ENCODE measurements around the gene MAGI2.

MAGI2 gene

DNA sequence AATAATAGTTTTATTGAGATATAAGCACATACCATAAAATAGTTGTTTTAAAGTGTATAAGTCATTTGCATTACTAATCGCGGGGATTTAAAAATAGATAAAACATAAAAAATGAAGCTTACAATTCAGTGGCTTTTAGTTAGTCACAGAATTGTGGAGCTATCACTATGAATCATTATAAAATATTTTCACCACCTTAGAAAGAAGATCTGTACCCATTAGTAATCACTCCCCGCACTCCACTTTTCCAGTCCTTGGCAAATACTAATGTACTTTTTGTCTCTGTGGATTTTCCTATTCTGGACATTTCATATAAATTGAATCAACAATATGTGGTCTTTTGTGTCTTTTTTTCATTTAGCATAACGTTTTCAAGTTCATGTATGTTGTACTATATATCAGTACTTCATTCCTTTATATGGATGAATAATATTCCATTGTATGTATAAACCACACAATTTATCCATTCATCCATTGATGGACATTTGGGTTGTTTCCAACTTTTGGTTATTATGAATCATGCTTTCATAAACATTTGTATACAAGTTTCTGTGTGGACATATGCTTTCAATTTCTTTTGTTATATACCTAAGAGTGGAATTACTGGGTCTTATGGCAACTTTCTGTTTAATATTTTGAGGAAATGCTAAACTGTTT lies 162.5 kb downstream of the MAGI2 start:
- Histone ChIP-seq H2BK15ac (ENCODE audit: low read length) (no peak overlapping the region), H3K18ac (ENCODE audit: low read length) (no peak overlapping the region), H3K9ac (ENCODE audit: low read depth, low read length, poor library complexity) (no peak overlapping the region), H2AK5ac (ENCODE audit: low read depth, low read length) (no peak overlapping the region), H2BK12ac (ENCODE audit: low read length) (no peak overlapping the region), H3K23ac (ENCODE audit: low read depth, low read length, poor library complexity) (no peak overlapping the region), H3K9me3 (replicated peaks in 1 of 2; ENCODE audit: control insufficient read depth in 2 of 2, insufficient read depth in 1 of 2, low read depth in 1 of 2, low read length in 2 of 2) (no peaks in the 10 kb centered on the region), H3K4me2 (ENCODE audit: insufficient read depth, low read length, poor library complexity, severe bottlenecking) (no peak overlapping the region), H3K14ac (ENCODE audit: low read length) (no peak overlapping the region), H3K79me1 (ENCODE audit: low read depth, low read length) (no peaks in the 10 kb centered on the region), H3K4me1 (ENCODE audit: control insufficient read depth in 2 of 2, insufficient read depth in 1 of 2, low read depth in 1 of 2, low read length in 2 of 2) (peaks cover 3 to 8% of the 10 kb centered on the region in 2 donors), H2BK120ac (ENCODE audit: low read depth, low read length) (no peak overlapping the region), H3K4ac (ENCODE audit: low read length) (no peak overlapping the region), H3K27ac (replicated peaks; ENCODE audit: low read length) (no peak overlapping the region), H4K8ac (ENCODE audit: low read depth, low read length) (no peak overlapping the region), H4K91ac (ENCODE audit: low read depth, low read length, poor library complexity) (no peak overlapping the region), H2BK5ac (ENCODE audit: low read length) (no peak overlapping the region), H3K4me3 (ENCODE audit: low read length in 2 of 2) (no peak overlapping the region), H2AFZ (ENCODE audit: low read length) (no peak overlapping the region), H3K36me3 (replicated peaks in 1 of 2; ENCODE audit: control insufficient read depth in 2 of 2, insufficient read depth in 2 of 2, low read length in 2 of 2) (no peaks in the 10 kb centered on the region), H3K27me3 (ENCODE audit: control insufficient read depth in 3 of 3, insufficient read depth in 3 of 3, low read depth in 1 of 3, low read length in 3 of 3) (no peaks in the 10 kb centered on the region)
- no CpG with 5 or more reads among the region's 4 CpGs for WGBS, 2 donors (ENCODE audit: extremely low coverage in 2 of 2, insufficient read length in 2 of 2, insufficient replicate concordance in 1 of 2)
- DNase-seq (ENCODE audit: low spot score): no peak

DNA sequence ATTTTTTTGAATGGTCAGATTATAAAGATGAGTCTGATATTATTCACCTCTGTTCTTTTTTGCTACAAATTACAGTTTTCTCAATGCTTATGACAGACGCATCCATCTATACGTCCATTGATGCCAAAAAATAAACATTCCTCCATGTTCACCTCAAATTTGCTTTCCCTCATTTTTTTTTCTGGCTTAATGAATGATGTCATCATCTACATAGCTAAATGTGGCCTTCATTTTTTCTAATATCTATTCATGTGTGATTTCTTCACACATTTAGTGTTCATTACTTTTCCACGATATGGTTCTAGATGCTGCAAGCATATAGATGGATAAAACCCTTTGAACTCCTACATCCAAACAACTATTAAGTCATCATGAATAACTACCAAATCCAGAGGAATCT lies 163.1 kb downstream of the MAGI2 start:
- no peak for DNase-seq (ENCODE audit: low spot score)
- Histone ChIP-seq H3K9ac (ENCODE audit: low read depth, low read length, poor library complexity) (no peak overlapping the region), H2BK120ac (ENCODE audit: low read depth, low read length) (no peak overlapping the region), H2BK5ac (ENCODE audit: low read length) (no peak overlapping the region), H3K18ac (ENCODE audit: low read length) (no peak overlapping the region), H2BK15ac (ENCODE audit: low read length) (no peak overlapping the region), H3K27me3 (ENCODE audit: control insufficient read depth in 3 of 3, insufficient read depth in 3 of 3, low read depth in 1 of 3, low read length in 3 of 3) (no peaks in the 10 kb centered on the region), H3K36me3 (replicated peaks in 1 of 2; ENCODE audit: control insufficient read depth in 2 of 2, insufficient read depth in 2 of 2, low read length in 2 of 2) (no peaks in the 10 kb centered on the region), H3K4me2 (ENCODE audit: insufficient read depth, low read length, poor library complexity, severe bottlenecking) (no peak overlapping the region), H3K23ac (ENCODE audit: low read depth, low read length, poor library complexity) (no peak overlapping the region), H3K9me3 (replicated peaks in 1 of 2; ENCODE audit: control insufficient read depth in 2 of 2, insufficient read depth in 1 of 2, low read depth in 1 of 2, low read length in 2 of 2) (no peaks in the 10 kb centered on the region), H3K4ac (ENCODE audit: low read length) (no peak overlapping the region), H3K4me1 (ENCODE audit: control insufficient read depth in 2 of 2, insufficient read depth in 1 of 2, low read depth in 1 of 2, low read length in 2 of 2) (peaks cover 3 to 8% of the 10 kb centered on the region in 2 donors), H3K27ac (replicated peaks; ENCODE audit: low read length) (no peak overlapping the region), H3K14ac (ENCODE audit: low read length) (no peak overlapping the region), H2BK12ac (ENCODE audit: low read length) (no peak overlapping the region), H3K4me3 (ENCODE audit: low read length in 2 of 2) (no peak overlapping the region), H2AK5ac (ENCODE audit: low read depth, low read length) (no peak overlapping the region), H4K8ac (ENCODE audit: low read depth, low read length) (no peak overlapping the region), H3K79me1 (ENCODE audit: low read depth, low read length) (no peaks in the 10 kb centered on the region), H2AFZ (ENCODE audit: low read length) (no peak overlapping the region), H4K91ac (ENCODE audit: low read depth, low read length, poor library complexity) (no peak overlapping the region)
- no CpG with 5 or more reads among the region's 3 CpGs for WGBS, 2 donors (ENCODE audit: extremely low coverage in 2 of 2, insufficient read length in 2 of 2, insufficient replicate concordance in 1 of 2)

DNA sequence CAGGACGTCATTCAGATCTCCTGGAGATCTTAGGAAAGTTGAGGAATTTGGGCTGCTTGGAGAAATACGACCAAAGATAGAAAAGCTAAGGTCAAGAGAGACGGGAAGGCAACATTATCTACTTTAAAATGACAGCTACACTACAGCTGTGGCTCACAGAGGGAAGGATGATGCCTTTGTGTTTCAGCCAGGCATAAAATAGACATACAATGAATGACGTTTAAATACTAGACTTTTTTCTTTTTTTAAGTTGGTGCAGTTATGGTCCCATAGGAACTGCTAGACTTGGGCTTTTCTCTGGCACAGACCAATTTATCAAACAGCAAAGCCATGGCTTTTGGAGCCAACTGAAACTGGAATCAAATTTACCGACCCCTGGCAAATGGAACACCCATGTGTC lies 164.8 kb downstream of the MAGI2 start:
- no peak overlapping the region for H3K14ac ChIP-seq (ENCODE audit: low read length)
- H2BK120ac ChIP-seq (ENCODE audit: low read depth, low read length): no peak overlapping the region
- no CpG with 5 or more reads among the region's 5 CpGs for WGBS, 2 donors (ENCODE audit: extremely low coverage in 2 of 2, insufficient read length in 2 of 2, insufficient replicate concordance in 1 of 2)
- H2AK5ac ChIP-seq (ENCODE audit: low read depth, low read length): no peak overlapping the region
- no peak overlapping the region for H4K8ac ChIP-seq (ENCODE audit: low read depth, low read length)
- H3K36me3 ChIP-seq (replicated peaks in 1 of 2; ENCODE audit: control insufficient read depth in 2 of 2, insufficient read depth in 2 of 2, low read length in 2 of 2): no peaks in the 10 kb centered on the region
- H3K79me1 ChIP-seq (ENCODE audit: low read depth, low read length): no peaks in the 10 kb centered on the region
- H3K4ac ChIP-seq (ENCODE audit: low read length): no peak overlapping the region
- peak overlapping the region; percentile 21 for H2AFZ ChIP-seq (ENCODE audit: low read length)
- no peak for DNase-seq (ENCODE audit: low spot score)
- H3K27me3 ChIP-seq (ENCODE audit: control insufficient read depth in 3 of 3, insufficient read depth in 3 of 3, low read depth in 1 of 3, low read length in 3 of 3): no peaks in the 10 kb centered on the region
- no peak overlapping the region for H2BK5ac ChIP-seq (ENCODE audit: low read length)
- no peak overlapping the region for H3K9ac ChIP-seq (ENCODE audit: low read depth, low read length, poor library complexity)
- peaks cover 3 to 8% of the 10 kb centered on the region in 2 donors for H3K4me1 ChIP-seq (ENCODE audit: control insufficient read depth in 2 of 2, insufficient read depth in 1 of 2, low read depth in 1 of 2, low read length in 2 of 2)
- H3K18ac ChIP-seq (ENCODE audit: low read length): no peak overlapping the region
- no peak overlapping the region for H4K91ac ChIP-seq (ENCODE audit: low read depth, low read length, poor library complexity)
- H3K4me2 ChIP-seq (ENCODE audit: insufficient read depth, low read length, poor library complexity, severe bottlenecking): no peak overlapping the region
- H3K4me3 ChIP-seq (ENCODE audit: low read length in 2 of 2): no peak overlapping the region
- no peak overlapping the region for H3K23ac ChIP-seq (ENCODE audit: low read depth, low read length, poor library complexity)
- H2BK12ac ChIP-seq (ENCODE audit: low read length): no peak overlapping the region
- H2BK15ac ChIP-seq (ENCODE audit: low read length): no peak overlapping the region
- H3K9me3 ChIP-seq (replicated peaks in 1 of 2; ENCODE audit: control insufficient read depth in 2 of 2, insufficient read depth in 1 of 2, low read depth in 1 of 2, low read length in 2 of 2): no peaks in the 10 kb centered on the region
- no peak overlapping the region for H3K27ac ChIP-seq (replicated peaks; ENCODE audit: low read length)

DNA sequence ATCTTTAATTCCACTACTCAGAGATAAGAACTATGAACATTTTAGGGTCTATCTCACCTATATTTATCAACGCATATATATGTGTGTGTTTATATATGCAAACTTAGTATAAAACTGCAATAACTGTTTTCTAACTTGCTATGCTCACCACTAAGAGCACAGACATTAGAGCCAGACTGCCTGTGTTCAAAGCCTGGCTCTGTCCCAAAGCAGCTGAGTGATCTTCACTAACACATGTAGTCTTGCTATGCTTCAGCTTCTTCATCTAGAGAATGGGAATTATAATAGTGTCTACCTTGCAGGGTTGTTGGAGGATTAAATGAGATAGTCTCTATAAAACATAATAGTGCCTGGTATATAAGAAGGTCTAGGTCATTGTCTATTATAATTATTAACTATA lies 165.5 kb downstream of the MAGI2 start:
- Histone ChIP-seq H3K23ac (ENCODE audit: low read depth, low read length, poor library complexity) (no peak overlapping the region), H2AK5ac (ENCODE audit: low read depth, low read length) (no peak overlapping the region), H3K14ac (ENCODE audit: low read length) (no peak overlapping the region), H3K27ac (replicated peaks; ENCODE audit: low read length) (no peak overlapping the region), H3K9me3 (replicated peaks in 1 of 2; ENCODE audit: control insufficient read depth in 2 of 2, insufficient read depth in 1 of 2, low read depth in 1 of 2, low read length in 2 of 2) (no peaks in the 10 kb centered on the region), H3K4me3 (ENCODE audit: low read length in 2 of 2) (no peak overlapping the region), H3K9ac (ENCODE audit: low read depth, low read length, poor library complexity) (no peak overlapping the region), H2BK12ac (ENCODE audit: low read length) (no peak overlapping the region), H3K36me3 (replicated peaks in 1 of 2; ENCODE audit: control insufficient read depth in 2 of 2, insufficient read depth in 2 of 2, low read length in 2 of 2) (no peaks in the 10 kb centered on the region), H4K8ac (ENCODE audit: low read depth, low read length) (no peak overlapping the region), H3K4me1 (ENCODE audit: control insufficient read depth in 2 of 2, insufficient read depth in 1 of 2, low read depth in 1 of 2, low read length in 2 of 2) (peaks cover 3 to 7% of the 10 kb centered on the region in 2 donors), H3K4me2 (ENCODE audit: insufficient read depth, low read length, poor library complexity, severe bottlenecking) (no peak overlapping the region), H3K4ac (ENCODE audit: low read length) (no peak overlapping the region), H4K91ac (ENCODE audit: low read depth, low read length, poor library complexity) (no peak overlapping the region), H2BK5ac (ENCODE audit: low read length) (no peak overlapping the region), H2BK120ac (ENCODE audit: low read depth, low read length) (no peak overlapping the region), H2AFZ (ENCODE audit: low read length) (no peak overlapping the region), H3K79me1 (ENCODE audit: low read depth, low read length) (no peaks in the 10 kb centered on the region), H3K18ac (ENCODE audit: low read length) (no peak overlapping the region), H3K27me3 (ENCODE audit: control insufficient read depth in 3 of 3, insufficient read depth in 3 of 3, low read depth in 1 of 3, low read length in 3 of 3) (no peaks in the 10 kb centered on the region), H2BK15ac (ENCODE audit: low read length) (no peak overlapping the region)
- DNase-seq (ENCODE audit: low spot score): no peak
- WGBS, 2 donors (ENCODE audit: extremely low coverage in 2 of 2, insufficient read length in 2 of 2, insufficient replicate concordance in 1 of 2): no CpG with 5 or more reads among the region's 1 CpG

Measured in neuronal stem cell (in vitro differentiated cells).